A549 (cell line): ENCODE measurements around the gene RRAGB. TPM values are rescaled to one million over a fixed set of nuclear protein-coding genes. Genes with fewer than 3 reads are reported as not detected.

Source experiments
- ATAC-seq, 2 experiments: fragments of 200-7000 bp in 1 of 2; fragments of >200 bp in 1 of 2; cut with Nextera tagmentation in 1 of 2; cut with Tn5 transposase in 1 of 2; 3 replicates each; pipeline versions ENCODE4 v1.8.0 to v1.9.1; 2018 to 2020; ENCODE audit warnings: mild to moderate bottlenecking in 1 of 2, moderate library complexity in 1 of 2
- CTCF ChIA-PET: fragments of 300-600 bp; sonication (Branson Sonifier 250); formaldehyde crosslinking; extraction: SDS; loops from one replicate; lab custom pipeline; 2021; ENCODE audit warnings: antibody characterized with exemption, inconsistent platforms; lab: Yijun Ruan, JAX
- POLR2A ChIA-PET: fragments of 350-600 bp; formaldehyde crosslinking; extraction: SDS; loops from one replicate; lab custom pipeline; 2021; ENCODE audit warnings: antibody characterized with exemption, inconsistent platforms; lab: Yijun Ruan, JAX
- DNase-seq, 2 experiments: peaks; one replicate each; pipeline versions ENCODE4 v3.0.0 to v3.0.0-alpha.2; 2011 to 2016; ENCODE audit warnings: low read depth in 1 of 2, low spot score in 1 of 2
- FAIRE-seq: peaks from 2 replicates; lab custom pipeline; 2011; peaks lifted over from hg19 to GRCh38; lab: Jason Lieb, UNC
- H3K27ac ChIP-seq, 2 experiments: fragments of >200 bp; sonication (Bioruptor Twin); formaldehyde crosslinking; 3 replicates each; pipeline ENCODE4 v1.5.1; 2016 to 2017
- H3K4me1 ChIP-seq: fragments of >200 bp; sonication (Bioruptor Twin); formaldehyde crosslinking; 3 replicates; pipeline ENCODE4 v1.6.1; 2016
- H3K4me2 ChIP-seq: fragments of >200 bp; sonication (Bioruptor Twin); formaldehyde crosslinking; 3 replicates; pipeline ENCODE4 v1.6.1; 2016
- H3K4me3 ChIP-seq: fragments of >200 bp; sonication (Bioruptor Twin); formaldehyde crosslinking; 3 replicates; pipeline ENCODE4 v1.5.1; 2016
- H3K9me3 ChIP-seq: fragments of >200 bp; sonication (Bioruptor Twin); formaldehyde crosslinking; 3 replicates; pipeline ENCODE4 v1.6.1; 2016
- BCL3 ChIP-seq: fragments of >200 bp; sonication (Bioruptor Twin); formaldehyde crosslinking; IDR thresholded peaks from 3 replicates; pipeline ENCODE4 v1.6.1; 2016
- CBX2 ChIP-seq: fragments of 200-600 bp; sonication (generic); IDR thresholded peaks from 2 replicates; pipeline ENCODE4 v1.6.1; 2016; ENCODE audit warnings: low read depth, mild to moderate bottlenecking, borderline replicate concordance
- CBX8 ChIP-seq: fragments of 200-600 bp; sonication (generic); IDR thresholded peaks from 2 replicates; pipeline ENCODE4 v1.6.1; 2016
- CEBPB ChIP-seq, 2 experiments: fragments of >200 bp in 1 of 2; sonication (Bioruptor Twin) in 1 of 2; formaldehyde crosslinking in 1 of 2; IDR thresholded peaks; 2 replicates each; pipeline ENCODE4 v1.6.1; 2012 to 2016
- CTCF ChIP-seq: fragments of >200 bp; sonication (Bioruptor Twin); formaldehyde crosslinking; IDR thresholded peaks from 3 replicates; pipeline ENCODE4 v1.5.1; 2016
- EHMT2 ChIP-seq: fragments of 200-600 bp; sonication (generic); IDR thresholded peaks from 2 replicates; pipeline ENCODE4 v1.6.1; 2016; ENCODE audit warnings: antibody characterized with exemption, low read depth, mild to moderate bottlenecking, moderate library complexity
- ESRRA ChIP-seq: fragments of 150-350 bp; IDR thresholded peaks from 2 replicates; pipeline ENCODE4 v1.6.1; 2014; ENCODE audit warnings: mild to moderate bottlenecking, low read length, borderline replicate concordance
- FOSB ChIP-seq: fragments of 250-450 bp; sonication (Bioruptor Pico); IDR thresholded peaks from 2 replicates; pipeline ENCODE4 v1.5.0; 2020; ENCODE audit warnings: mild to moderate bottlenecking, moderate library complexity
- FOSL2 ChIP-seq, 2 experiments: fragments of 450-650 bp in 1 of 2; fragments of >200 bp in 1 of 2; sonication (Bioruptor Twin) in 1 of 2; formaldehyde crosslinking; IDR thresholded peaks; 2 replicates each; pipeline versions ENCODE4 v1.5.0 to v1.6.1; 2016 to 2020; ENCODE audit warnings: mild to moderate bottlenecking in 1 of 2, moderate library complexity in 1 of 2
- GATA3 ChIP-seq: IDR thresholded peaks from 2 replicates; pipeline ENCODE4 v1.6.1; 2012; ENCODE audit warnings: borderline replicate concordance
- HOXA7 ChIP-seq: fragments of 250-450 bp; sonication (Bioruptor Pico); IDR thresholded peaks from 2 replicates; pipeline ENCODE4 v1.5.0; 2020; ENCODE audit warnings: mild to moderate bottlenecking, moderate library complexity
- HOXB5 ChIP-seq: fragments of 250-450 bp; sonication (Bioruptor Pico); IDR thresholded peaks from 2 replicates; pipeline ENCODE4 v1.5.0; 2020; ENCODE audit warnings: mild to moderate bottlenecking, moderate library complexity
- JUNB ChIP-seq: fragments of >200 bp; sonication (Bioruptor Twin); formaldehyde crosslinking; IDR thresholded peaks from 2 replicates; pipeline ENCODE4 v1.6.1; 2016
- MYC ChIP-seq: IDR thresholded peaks from 2 replicates; pipeline ENCODE4 v1.6.1; 2012; ENCODE audit warnings: mild to moderate bottlenecking, inconsistent platforms, low read length, improper control_type of control experiment, borderline replicate concordance
- NR3C1 ChIP-seq: fragments of >200 bp; sonication (Bioruptor Twin); formaldehyde crosslinking; IDR thresholded peaks from 3 replicates; pipeline ENCODE4 v1.6.1; 2017
- POLR2A ChIP-seq: IDR thresholded peaks from 2 replicates; pipeline ENCODE4 v1.6.1; 2012; ENCODE audit warnings: mild to moderate bottlenecking, low read length
- POLR2AphosphoS2 ChIP-seq: conservative IDR thresholded peaks from 2 replicates; pipeline ENCODE4 v1.6.1; 2012; ENCODE audit warnings: low read length, improper control_type of control experiment, inconsistent platforms
- RFX5 ChIP-seq: fragments of 450-650 bp; IDR thresholded peaks from 2 replicates; pipeline ENCODE4 v1.7.1; 2014; ENCODE audit warnings: antibody characterized with exemption, mild to moderate bottlenecking, moderate library complexity
- SMC3 ChIP-seq: fragments of >200 bp; sonication (Bioruptor Twin); formaldehyde crosslinking; IDR thresholded peaks from 3 replicates; pipeline ENCODE4 v1.6.1; 2018; ENCODE audit warnings: inconsistent platforms
- TFCP2L1 ChIP-seq: fragments of 250-450 bp; sonication (Bioruptor Pico); IDR thresholded peaks from 2 replicates; pipeline ENCODE4 v1.5.0; 2021; ENCODE audit warnings: mild to moderate bottlenecking
- TP53 ChIP-seq: fragments of 250-450 bp; sonication (Bioruptor Pico); IDR thresholded peaks from 2 replicates; pipeline ENCODE4 v1.5.0; 2021; ENCODE audit warnings: mild to moderate bottlenecking, moderate library complexity
- ZNF302 ChIP-seq: fragments of 250-450 bp; sonication (Bioruptor Pico); IDR thresholded peaks from 2 replicates; pipeline ENCODE4 v1.9.0; 2021; ENCODE audit warnings: inconsistent platforms, mild to moderate bottlenecking, moderate library complexity
- WGBS: methylation state at CpG from one replicate; pipeline ENCODE4 v1.1.6; 2017; ENCODE audit errors: missing lambda C conversion rate; 5-methylcytosine and 5-hydroxymethylcytosine counted together
- polyA plus RNA-seq, 4 experiments: library from polyadenylated mRNA; depleted of rRNA in 3 of 4; stranded (reverse); fragments of >200 nt; fragmentation: RNase III in 1 of 4; extraction: RNeasy Plus Mini Kit Qiagen cat#74134 plus additional on column Dnase treatment in 1 of 4; gene quantifications; 2 replicates in 3 of 4; 3 replicates in 1 of 4; pipeline ENCODE4 v1.2.3, GENCODE V29; 2011 to 2017
- TF ChIP-seq, protein P1 (sequence below): IDR thresholded peaks from 2 replicates; pipeline ENCODE4 v1.6.1; 2012
- TF ChIP-seq, protein P2 (sequence below): fragments of 200-600 bp; sonication (generic); IDR thresholded peaks from 2 replicates; pipeline ENCODE4 v1.6.1; 2016; ENCODE audit warnings: antibody characterized with exemption, mild to moderate bottlenecking, moderate library complexity
- TF ChIP-seq, protein P3 (sequence below): fragments of 250-450 bp; sonication (Bioruptor Pico); IDR thresholded peaks from 2 replicates; pipeline ENCODE4 v1.5.0; 2021; ENCODE audit warnings: mild to moderate bottlenecking, moderate library complexity, borderline replicate concordance

The RRAGB gene
- polyA plus RNA-seq, 2 of the 4 experiments (the other 2 are of a cell fraction) = 12.3 to 23.1 TPM

DNA sequence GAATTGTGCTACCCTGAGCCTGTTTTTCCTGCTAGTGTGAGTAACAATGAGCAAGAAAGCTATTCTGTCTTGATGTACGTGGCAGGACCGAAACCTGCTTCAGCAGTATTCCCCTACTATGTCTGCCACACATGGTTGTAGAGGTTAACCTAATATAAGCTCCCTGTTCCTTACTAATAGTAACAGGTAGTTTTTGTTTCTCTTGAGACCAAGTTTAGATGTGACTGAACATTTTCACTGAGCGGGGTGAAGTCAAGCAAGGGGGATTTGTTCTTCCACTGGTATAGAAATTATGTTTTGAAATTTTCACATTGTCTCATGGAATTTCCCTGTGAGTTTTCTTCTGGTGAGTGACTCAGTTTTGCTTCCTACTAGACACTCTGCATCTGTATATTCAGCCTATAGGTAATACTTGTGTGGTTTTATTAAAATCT lies 37.3 kb downstream of the RRAGB start:
- no peak overlapping the region for H3K4me2 ChIP-seq
- H3K4me3 ChIP-seq = no peak overlapping the region
- no peak for TF ChIP-seq JUNB
- TF ChIP-seq CEBPB (IDR thresholded peaks at IDR 0.05) = no peak
- TF ChIP-seq CBX8 = no peak
- TF ChIP-seq SMC3 = no peak
- TF ChIP-seq ESRRA = no peak
- TF ChIP-seq GATA3 = no peak
- no peak for TF ChIP-seq HOXA7 (CRISPR knock-in tag)
- TF ChIP-seq POLR2A = no peak
- TF ChIP-seq HOXB5 (CRISPR knock-in tag) = no peak
- TF ChIP-seq BCL3 = no peak
- TF ChIP-seq EHMT2 = no peak
- TF ChIP-seq, protein P1, sequence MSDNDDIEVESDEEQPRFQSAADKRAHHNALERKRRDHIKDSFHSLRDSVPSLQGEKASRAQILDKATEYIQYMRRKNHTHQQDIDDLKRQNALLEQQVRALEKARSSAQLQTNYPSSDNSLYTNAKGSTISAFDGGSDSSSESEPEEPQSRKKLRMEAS = no peak
- TF ChIP-seq TP53 = no peak
- TF ChIP-seq TFCP2L1 (CRISPR knock-in tag) = no peak
- TF ChIP-seq FOSL2 (IDR thresholded peaks at IDR 0.05) = no peak
- TF ChIP-seq FOSL2 (CRISPR knock-in tag; IDR thresholded peaks at IDR 0.05) = no peak
- TF ChIP-seq NR3C1 = no peak
- TF ChIP-seq, protein P2, sequence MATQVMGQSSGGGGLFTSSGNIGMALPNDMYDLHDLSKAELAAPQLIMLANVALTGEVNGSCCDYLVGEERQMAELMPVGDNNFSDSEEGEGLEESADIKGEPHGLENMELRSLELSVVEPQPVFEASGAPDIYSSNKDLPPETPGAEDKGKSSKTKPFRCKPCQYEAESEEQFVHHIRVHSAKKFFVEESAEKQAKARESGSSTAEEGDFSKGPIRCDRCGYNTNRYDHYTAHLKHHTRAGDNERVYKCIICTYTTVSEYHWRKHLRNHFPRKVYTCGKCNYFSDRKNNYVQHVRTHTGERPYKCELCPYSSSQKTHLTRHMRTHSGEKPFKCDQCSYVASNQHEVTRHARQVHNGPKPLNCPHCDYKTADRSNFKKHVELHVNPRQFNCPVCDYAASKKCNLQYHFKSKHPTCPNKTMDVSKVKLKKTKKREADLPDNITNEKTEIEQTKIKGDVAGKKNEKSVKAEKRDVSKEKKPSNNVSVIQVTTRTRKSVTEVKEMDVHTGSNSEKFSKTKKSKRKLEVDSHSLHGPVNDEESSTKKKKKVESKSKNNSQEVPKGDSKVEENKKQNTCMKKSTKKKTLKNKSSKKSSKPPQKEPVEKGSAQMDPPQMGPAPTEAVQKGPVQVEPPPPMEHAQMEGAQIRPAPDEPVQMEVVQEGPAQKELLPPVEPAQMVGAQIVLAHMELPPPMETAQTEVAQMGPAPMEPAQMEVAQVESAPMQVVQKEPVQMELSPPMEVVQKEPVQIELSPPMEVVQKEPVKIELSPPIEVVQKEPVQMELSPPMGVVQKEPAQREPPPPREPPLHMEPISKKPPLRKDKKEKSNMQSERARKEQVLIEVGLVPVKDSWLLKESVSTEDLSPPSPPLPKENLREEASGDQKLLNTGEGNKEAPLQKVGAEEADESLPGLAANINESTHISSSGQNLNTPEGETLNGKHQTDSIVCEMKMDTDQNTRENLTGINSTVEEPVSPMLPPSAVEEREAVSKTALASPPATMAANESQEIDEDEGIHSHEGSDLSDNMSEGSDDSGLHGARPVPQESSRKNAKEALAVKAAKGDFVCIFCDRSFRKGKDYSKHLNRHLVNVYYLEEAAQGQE = no peak
- TF ChIP-seq POLR2AphosphoS2 = no peak
- TF ChIP-seq CBX2 = no peak
- no peak for TF ChIP-seq RFX5
- ATAC-seq = no peak
- ChIA-PET POLR2A (no interaction called here), CTCF (interaction anchor here (1.4 kb wide), 1 partner anchor 10 kb away, joined by 3 read pairs; no protein-coding TSS in a partner anchor)
- no peaks in the 10 kb centered on the region for H3K9me3 ChIP-seq
- no peaks in the 10 kb centered on the region for H3K4me1 ChIP-seq
- FAIRE-seq = no peak
- no peak overlapping the region for H3K27ac ChIP-seq
- WGBS = 93% methylated on average over 3 of the region's 3 CpGs
- DNase-seq = no peak

GRCh38 chrX:55758033-55758432 lies 40.5 kb downstream of the RRAGB start:
- WGBS = 90% methylated on average over 4 of the region's 4 CpGs
- Histone ChIP-seq H3K9me3 (no peaks in the 10 kb centered on the region), H3K4me1 (no peaks in the 10 kb centered on the region), H3K4me3 (no peak overlapping the region), H3K27ac (no peak overlapping the region), H3K4me2 (no peak overlapping the region)
- ATAC-seq = no peak
- ChIA-PET POLR2A (no interaction called here), CTCF (no interaction called here)
- TF ChIP-seq, protein P3, sequence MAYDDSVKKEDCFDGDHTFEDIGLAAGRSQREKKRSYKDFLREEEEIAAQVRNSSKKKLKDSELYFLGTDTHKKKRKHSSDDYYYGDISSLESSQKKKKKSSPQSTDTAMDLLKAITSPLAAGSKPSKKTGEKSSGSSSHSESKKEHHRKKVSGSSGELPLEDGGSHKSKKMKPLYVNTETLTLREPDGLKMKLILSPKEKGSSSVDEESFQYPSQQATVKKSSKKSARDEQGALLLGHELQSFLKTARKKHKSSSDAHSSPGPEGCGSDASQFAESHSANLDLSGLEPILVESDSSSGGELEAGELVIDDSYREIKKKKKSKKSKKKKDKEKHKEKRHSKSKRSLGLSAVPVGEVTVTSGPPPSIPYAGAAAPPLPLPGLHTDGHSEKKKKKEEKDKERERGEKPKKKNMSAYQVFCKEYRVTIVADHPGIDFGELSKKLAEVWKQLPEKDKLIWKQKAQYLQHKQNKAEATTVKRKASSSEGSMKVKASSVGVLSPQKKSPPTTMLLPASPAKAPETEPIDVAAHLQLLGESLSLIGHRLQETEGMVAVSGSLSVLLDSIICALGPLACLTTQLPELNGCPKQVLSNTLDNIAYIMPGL (CRISPR knock-in tag) = no peak
- no peak for TF ChIP-seq MYC
- no peak for TF ChIP-seq FOSB
- no peak for TF ChIP-seq POLR2A
- no peak for TF ChIP-seq CTCF
- TF ChIP-seq HOXA7 (CRISPR knock-in tag) = no peak
- TF ChIP-seq BCL3 = no peak
- TF ChIP-seq SMC3 = no peak
- no peak for TF ChIP-seq ZNF302 (CRISPR knock-in tag)
- TF ChIP-seq JUNB = no peak
- DNase-seq = no peak
- no peak for FAIRE-seq
